B cell (primary cell): ENCODE measurements around the gene PAQR6. TPM values are rescaled to one million over a fixed set of nuclear protein-coding genes. Genes with fewer than 3 reads are reported as not detected.

Experiments
- ATAC-seq: fragments of 200-7000 bp; cut with Tn5 transposase; one replicate; pipeline ENCODE4 v1.10.0; 2021; ENCODE audit warnings: low read depth, mild to moderate bottlenecking, moderate number of reproducible peaks, moderate library complexity
- CTCF ChIA-PET: fragments of 350-600 bp; sonication (Branson Sonifier 250); formaldehyde crosslinking; loops from one replicate; lab custom pipeline; 2021; ENCODE audit warnings: antibody characterized with exemption, inconsistent platforms; lab: Charles Lee
- POLR2A ChIA-PET: fragments of 350-600 bp; sonication (Branson Sonifier 250); formaldehyde crosslinking; loops from one replicate; lab custom pipeline; 2021; ENCODE audit warnings: antibody characterized with exemption; lab: Charles Lee
- DNase-seq: peaks from one replicate; pipeline ENCODE4 v3.0.0; 2013
- H2AFZ ChIP-seq: 2 replicates; pipeline ENCODE4 v1.6.1; 2012; ENCODE audit warnings: mild to moderate bottlenecking, low read depth, low read length; ENCODE audit not compliant: insufficient read depth, poor library complexity, severe bottlenecking
- H3K27ac ChIP-seq, 2 donors: 1 replicate in 1 of 2; 2 replicates in 1 of 2; pipeline ENCODE4 v1.5.1; 2012 to 2013; ENCODE audit warnings: low read length in 2 of 2, mild to moderate bottlenecking in 2 of 2, moderate library complexity in 1 of 2
- H3K27me3 ChIP-seq, 4 experiments: fragments of 200-600 bp in 1 of 4; sonication (generic) in 1 of 4; replicated peaks in 1 of 4; 1 replicate in 2 of 4; 2 replicates in 2 of 4; pipeline versions ENCODE4 v1.6.1 to v1.7.0; 2013 to 2016; ENCODE audit warnings: low read length in 3 of 4, mild to moderate bottlenecking in 2 of 4, mixed read lengths in 1 of 4, moderate library complexity in 1 of 4; ENCODE audit not compliant: insufficient read depth in 4 of 4, control insufficient read depth in 3 of 4; ENCODE audit errors: control extremely low read depth in 1 of 4
- H3K36me3 ChIP-seq, 2 experiments: replicated peaks in 1 of 2; 1 replicate in 1 of 2; 2 replicates in 1 of 2; pipeline versions ENCODE4 v1.6.1 to v1.7.1; 2013; ENCODE audit warnings: low read length in 1 of 2; ENCODE audit not compliant: insufficient read depth in 2 of 2, control insufficient read depth in 1 of 2; ENCODE audit errors: control extremely low read depth in 1 of 2, extremely low read depth in 1 of 2
- H3K4me1 ChIP-seq, 2 donors: fragments of 200-600 bp in 1 of 2; sonication (generic) in 1 of 2; 1 replicate in 1 of 2; 2 replicates in 1 of 2; pipeline versions ENCODE4 v1.5.1 to v1.6.1; 2013 to 2017; ENCODE audit warnings: low read length in 2 of 2; ENCODE audit not compliant: control insufficient read depth in 2 of 2, insufficient read depth in 2 of 2
- H3K4me2 ChIP-seq: replicated peaks from 2 replicates; pipeline ENCODE3; 2012; ENCODE audit warnings: mild to moderate bottlenecking, low read depth, low read length; ENCODE audit not compliant: poor library complexity, severe bottlenecking
- H3K4me3 ChIP-seq, 5 experiments: fragments of 200-600 bp in 1 of 5; sonication (generic) in 1 of 5; 1 replicate in 3 of 5; 2 replicates in 2 of 5; pipeline versions ENCODE4 v1.5.1 to v1.7.0; 2011 to 2016; ENCODE audit warnings: low read length in 4 of 5, mild to moderate bottlenecking in 4 of 5, low read depth in 2 of 5, control low read depth in 1 of 5, moderate library complexity in 1 of 5; ENCODE audit not compliant: insufficient read depth in 1 of 5; ENCODE audit errors: control extremely low read depth in 1 of 5, extremely low read depth in 1 of 5
- H3K79me2 ChIP-seq: fragments of 200-600 bp; sonication (generic); one replicate; pipeline ENCODE4 v1.6.0; 2016; ENCODE audit warnings: low read length; ENCODE audit not compliant: control insufficient read depth, insufficient read depth
- H3K9ac ChIP-seq: fragments of 200-600 bp; sonication (generic); 2 replicates; pipeline ENCODE4 v1.6.1; 2017; ENCODE audit warnings: mild to moderate bottlenecking, low read length, moderate library complexity
- H3K9me3 ChIP-seq, 3 donors: one replicate each; pipeline versions ENCODE4 v1.6.1 to v1.7.1; 2013; ENCODE audit warnings: low read length in 2 of 3; ENCODE audit not compliant: control insufficient read depth in 2 of 3, insufficient read depth in 1 of 3; ENCODE audit errors: control extremely low read depth in 1 of 3
- H4K20me1 ChIP-seq: 2 replicates; pipeline ENCODE4 v1.6.0; 2012; ENCODE audit warnings: mild to moderate bottlenecking, low read length; ENCODE audit not compliant: insufficient read depth, control insufficient read depth, poor library complexity, severe bottlenecking
- H3K27ac Mint-ChIP-seq: one replicate; pipeline ENCODE4 v1.8.0; 2021; ENCODE audit warnings: mixed read lengths
- H3K27me3 Mint-ChIP-seq: one replicate; pipeline ENCODE4 v1.8.0; 2021; ENCODE audit warnings: mixed read lengths
- H3K4me1 Mint-ChIP-seq: one replicate; pipeline ENCODE4 v1.8.0; 2021; ENCODE audit warnings: mixed read lengths
- H3K4me3 Mint-ChIP-seq: one replicate; pipeline ENCODE4 v1.8.0; 2021; ENCODE audit warnings: mixed read lengths
- H3K9me3 Mint-ChIP-seq: one replicate; pipeline ENCODE4 v1.8.0; 2022; ENCODE audit warnings: mixed read lengths; ENCODE audit not compliant: insufficient read depth
- EZH2 ChIP-seq: IDR thresholded peaks from 2 replicates; pipeline ENCODE4 v1.6.1; 2012; ENCODE audit warnings: borderline replicate concordance, low read depth, mild to moderate bottlenecking, moderate library complexity, low read length; ENCODE audit not compliant: insufficient read depth, poor library complexity, severe bottlenecking
- WGBS: methylation state at CpG from one replicate; pipeline ENCODE4 v1.1.5; 2013; ENCODE audit warnings: missing lambda C conversion rate; ENCODE audit not compliant: insufficient coverage; 5-methylcytosine and 5-hydroxymethylcytosine counted together
- intact Hi-C: fragments of 100-400 bp; cut with micrococcal nuclease; formaldehyde crosslinking; loops from one replicate; pipeline ENCODE4 v1.10.0; 2022
- polyA plus RNA-seq: library from polyadenylated mRNA; depleted of rRNA; stranded (reverse); fragments of >200 nt; gene quantifications from 2 replicates; pipeline ENCODE4 v1.2.3, GENCODE V29; 2012
- total RNA-seq, 2 donors: library from RNA; stranded (reverse); fragments of 120-200 nt in 1 of 2; gene quantifications; 1 replicate in 1 of 2; 2 replicates in 1 of 2; pipeline versions ENCODE4 v1.2.3 to v1.2.4, GENCODE V29; 2013 to 2022
- TF ChIP-seq, protein P1 (sequence below): fragments of 200-600 bp; IDR thresholded peaks from one replicate; pipeline ENCODE4 v1.8.0; 2022; ENCODE audit warnings: antibody characterized with exemption, mild to moderate bottlenecking

Gene PAQR6
- total and polyA plus RNA-seq, 2 donors (not counting 1 experiment from before 2014, with no cell fraction given) = 1.3 to 1.8 TPM

DNA sequence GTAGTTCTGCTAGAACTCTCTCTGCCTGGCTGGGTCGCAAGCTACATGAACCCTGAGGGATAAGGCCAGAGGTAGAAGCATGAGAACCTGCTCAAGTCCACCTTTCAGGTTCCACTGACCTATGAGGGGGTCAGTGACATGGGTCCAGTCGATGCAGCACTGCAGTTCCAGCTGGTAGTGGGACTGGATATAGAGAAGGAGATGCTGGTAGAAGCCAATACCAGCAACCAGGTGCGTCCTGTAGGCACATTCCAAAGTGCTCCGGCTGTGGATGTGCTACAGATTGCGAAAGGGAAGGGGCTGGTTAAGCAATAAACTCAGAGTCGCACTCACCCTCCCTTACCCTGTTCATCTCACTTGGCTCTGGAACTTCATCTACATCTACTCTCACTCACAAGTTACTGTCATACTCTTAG, 29.1 kb upstream of the PAQR6 start:
- H3K27me3 Mint-ChIP-seq = no peaks in the 10 kb centered on the region
- no peak overlapping the region for H3K4me2 ChIP-seq
- peaks cover 10 to 13% of the 10 kb centered on the region in 2 donors for H3K4me1 ChIP-seq
- H3K36me3 ChIP-seq = peaks cover 1 to 63% of the 10 kb centered on the region in 2 experiments
- no peak for TF ChIP-seq EZH2
- TF ChIP-seq, protein P1, sequence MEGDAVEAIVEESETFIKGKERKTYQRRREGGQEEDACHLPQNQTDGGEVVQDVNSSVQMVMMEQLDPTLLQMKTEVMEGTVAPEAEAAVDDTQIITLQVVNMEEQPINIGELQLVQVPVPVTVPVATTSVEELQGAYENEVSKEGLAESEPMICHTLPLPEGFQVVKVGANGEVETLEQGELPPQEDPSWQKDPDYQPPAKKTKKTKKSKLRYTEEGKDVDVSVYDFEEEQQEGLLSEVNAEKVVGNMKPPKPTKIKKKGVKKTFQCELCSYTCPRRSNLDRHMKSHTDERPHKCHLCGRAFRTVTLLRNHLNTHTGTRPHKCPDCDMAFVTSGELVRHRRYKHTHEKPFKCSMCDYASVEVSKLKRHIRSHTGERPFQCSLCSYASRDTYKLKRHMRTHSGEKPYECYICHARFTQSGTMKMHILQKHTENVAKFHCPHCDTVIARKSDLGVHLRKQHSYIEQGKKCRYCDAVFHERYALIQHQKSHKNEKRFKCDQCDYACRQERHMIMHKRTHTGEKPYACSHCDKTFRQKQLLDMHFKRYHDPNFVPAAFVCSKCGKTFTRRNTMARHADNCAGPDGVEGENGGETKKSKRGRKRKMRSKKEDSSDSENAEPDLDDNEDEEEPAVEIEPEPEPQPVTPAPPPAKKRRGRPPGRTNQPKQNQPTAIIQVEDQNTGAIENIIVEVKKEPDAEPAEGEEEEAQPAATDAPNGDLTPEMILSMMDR = no peak
- no peak overlapping the region for H3K27ac Mint-ChIP-seq
- no peak overlapping the region for H3K9ac ChIP-seq
- no peak for DNase-seq
- WGBS = 97% methylated on average over 5 of the region's 6 CpGs
- intact Hi-C loops = no loop called here
- H3K9me3 ChIP-seq = no peaks in the 10 kb centered on the region
- H3K27ac ChIP-seq = no peak overlapping the region
- H3K9me3 Mint-ChIP-seq = no peaks in the 10 kb centered on the region
- ATAC-seq = no peak
- no peak overlapping the region for H2AFZ ChIP-seq
- peaks cover 33% of the 10 kb centered on the region for H4K20me1 ChIP-seq
- H3K79me2 ChIP-seq = peaks cover 39% of the 10 kb centered on the region
- peaks cover 19% of the 10 kb centered on the region for H3K4me1 Mint-ChIP-seq
- no peak overlapping the region for H3K4me3 ChIP-seq
- no peaks in the 10 kb centered on the region for H3K27me3 ChIP-seq
- ChIA-PET CTCF (no interaction called here), POLR2A (no interaction called here)
- H3K4me3 Mint-ChIP-seq = no peak overlapping the region

DNA sequence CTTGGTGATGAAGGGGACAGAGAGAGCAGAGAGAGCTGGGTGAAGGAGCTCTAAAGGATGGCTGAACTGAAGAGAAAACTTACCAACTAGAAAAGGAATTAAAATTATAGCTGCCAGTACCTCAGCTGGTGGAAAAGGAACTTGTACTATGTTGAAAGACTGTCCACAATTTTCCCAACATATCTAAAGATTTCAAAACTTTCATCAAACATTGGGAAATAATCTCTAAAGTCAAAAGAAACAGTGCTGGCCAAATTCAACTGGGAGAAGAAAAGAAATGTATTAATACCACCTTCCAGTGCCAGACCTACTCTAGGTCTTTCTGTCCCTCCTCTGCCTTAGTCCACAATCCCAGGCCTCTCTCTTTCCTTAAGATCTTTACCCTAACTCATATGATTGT, 28.7 kb upstream of the PAQR6 start:
- Histone ChIP-seq H3K27ac (no peak overlapping the region), H3K79me2 (peaks cover 34% of the 10 kb centered on the region), H3K4me3 (no peak overlapping the region), H3K9ac (no peak overlapping the region), H3K4me1 (peaks cover 5 to 8% of the 10 kb centered on the region in 2 donors), H2AFZ (no peak overlapping the region), H3K4me2 (no peak overlapping the region), H3K36me3 (peaks cover 5 to 67% of the 10 kb centered on the region in 2 experiments), H4K20me1 (peaks cover 33% of the 10 kb centered on the region), H3K9me3 (no peaks in the 10 kb centered on the region), H3K27me3 (no peaks in the 10 kb centered on the region)
- Mint-ChIP-seq H3K27me3 (no peaks in the 10 kb centered on the region), H3K4me3 (no peak overlapping the region), H3K9me3 (no peaks in the 10 kb centered on the region), H3K27ac (no peak overlapping the region), H3K4me1 (peaks cover 16% of the 10 kb centered on the region)
- TF ChIP-seq, protein P1 = no peak
- TF ChIP-seq EZH2 = no peak
- DNase-seq (no peak), ATAC-seq (no peak)
- ChIA-PET POLR2A (no interaction called here), CTCF (no interaction called here)
- intact Hi-C loops = no loop called here
